ENCODE data around the gene CRYGN. TPM values are rescaled to one million over a fixed set of nuclear protein-coding genes. Genes with fewer than 3 reads are reported as not detected.

CRYGN gene
- polyA plus RNA-seq, 1 donor, result not detected

- peak; percentile 54 for DNase-seq (ENCODE audit: low read depth)
Measured at GRCh38 chr7:151459726-151460473, 20.0 kb upstream of the CRYGN start.

- no peak for DNase-seq (ENCODE audit: low read depth)
Measured at GRCh38 chr7:151457534-151457933, 17.6 kb upstream of the CRYGN start.

GRCh38 chr7:151456782-151457181 is 16.8 kb upstream of the CRYGN start:
- DNase-seq (ENCODE audit: low read depth), result no peak

GRCh38 chr7:151456276-151456675 is 16.3 kb upstream of the CRYGN start:
- no peak for DNase-seq (ENCODE audit: low read depth)

GRCh38 chr7:151455690-151456089 is 15.7 kb upstream of the CRYGN start:
- DNase-seq (ENCODE audit: low read depth), result no peak

GRCh38 chr7:151454932-151455530 is 15.1 kb upstream of the CRYGN start:
- DNase-seq (ENCODE audit: low read depth), result no peak

- DNase-seq (ENCODE audit: low read depth), result no peak
Measured at GRCh38 chr7:151454305-151454704, 14.4 kb upstream of the CRYGN start.

- no peak for DNase-seq (ENCODE audit: low read depth)
Measured at GRCh38 chr7:151453326-151453791, 13.4 kb upstream of the CRYGN start.

GRCh38 chr7:151452680-151453325 is 12.9 kb upstream of the CRYGN start:
- no peak for DNase-seq (ENCODE audit: low read depth)

- no peak for DNase-seq (ENCODE audit: low read depth)
Measured at GRCh38 chr7:151451626-151452571, 12.0 kb upstream of the CRYGN start.

- no peak for DNase-seq (ENCODE audit: low read depth)
Measured at GRCh38 chr7:151451156-151451555, 11.2 kb upstream of the CRYGN start.

GRCh38 chr7:151449990-151450389 is 10.0 kb upstream of the CRYGN start:
- DNase-seq (ENCODE audit: low read depth), result no peak

GRCh38 chr7:151448261-151449252 is 8.6 kb upstream of the CRYGN start:
- no peak for DNase-seq (ENCODE audit: low read depth)

- no peak for DNase-seq (ENCODE audit: low read depth)
Measured at GRCh38 chr7:151447901-151448260, 7.9 kb upstream of the CRYGN start.

GRCh38 chr7:151447312-151447711 is 7.4 kb upstream of the CRYGN start:
- no peak for DNase-seq (ENCODE audit: low read depth)

GRCh38 chr7:151446412-151446811 is 6.5 kb upstream of the CRYGN start:
- DNase-seq (ENCODE audit: low read depth), result no peak

- DNase-seq (ENCODE audit: low read depth), result no peak
Measured at GRCh38 chr7:151444632-151445031, 4.7 kb upstream of the CRYGN start.

GRCh38 chr7:151442776-151443496 is 3.0 kb upstream of the CRYGN start:
- DNase-seq (ENCODE audit: low read depth), result no peak

- no peak for DNase-seq (ENCODE audit: low read depth)
Measured at GRCh38 chr7:151440799-151441445, 981 bp upstream of the CRYGN start.

Measured in forelimb muscle (tissue), 1 donor.